Activated B cell treated with CpG ODN at 0.5 μM for 24 hours (primary cell): Measurements from ENCODE around the gene LENG1. TPM values are rescaled to one million over a fixed set of nuclear protein-coding genes. Genes with fewer than 3 reads are reported as not detected.

Experiments used
- ATAC-seq: fragments of 200-7000 bp; cut with Tn5 transposase; one replicate; pipeline ENCODE4 v1.10.0; 2021; ENCODE audit warnings: low read depth, mild to moderate bottlenecking, moderate library complexity
- CTCF ChIA-PET: fragments of 350-600 bp; sonication (Branson Sonifier 250); formaldehyde crosslinking; loops from one replicate; lab custom pipeline; 2021; ENCODE audit warnings: antibody characterized with exemption; lab: Charles Lee
- POLR2A ChIA-PET: fragments of 350-600 bp; sonication (Branson Sonifier 250); formaldehyde crosslinking; loops from one replicate; lab custom pipeline; 2021; ENCODE audit warnings: antibody characterized with exemption; lab: Charles Lee
- DNase-seq: peaks from one replicate; pipeline ENCODE4 v3.0.0; 2022
- H3K27ac Mint-ChIP-seq: one replicate; pipeline ENCODE4 v1.8.0; 2020; ENCODE audit warnings: mixed read lengths
- H3K27me3 Mint-ChIP-seq: one replicate; pipeline ENCODE4 v1.8.0; 2021; ENCODE audit warnings: mixed read lengths
- H3K36me3 Mint-ChIP-seq: one replicate; pipeline ENCODE4 v1.8.0; 2021; ENCODE audit warnings: low read depth, mixed read lengths
- H3K4me1 Mint-ChIP-seq: one replicate; pipeline ENCODE4 v1.8.0; 2021; ENCODE audit warnings: mixed read lengths
- H3K4me3 Mint-ChIP-seq: one replicate; pipeline ENCODE4 v1.8.0; 2020; ENCODE audit warnings: mild to moderate bottlenecking, mixed read lengths
- H3K9me3 Mint-ChIP-seq: one replicate; pipeline ENCODE4 v1.8.0; 2020; ENCODE audit warnings: mixed read lengths
- CTCF ChIP-seq: fragments of 200-600 bp; IDR thresholded peaks from one replicate; pipeline ENCODE4 v1.8.0; 2022; ENCODE audit warnings: antibody characterized with exemption, mild to moderate bottlenecking
- intact Hi-C: fragments of 100-400 bp; cut with micrococcal nuclease; formaldehyde crosslinking; loops from one replicate; pipeline ENCODE4 v1.15.1; 2024
- total RNA-seq: library from RNA; stranded (reverse); gene quantifications from 2 replicates; pipeline ENCODE4 v1.2.3, GENCODE V29; 2022

Gene LENG1
- total RNA-seq, 1 donor from 2014 or later, result 8.3 TPM

DNA sequence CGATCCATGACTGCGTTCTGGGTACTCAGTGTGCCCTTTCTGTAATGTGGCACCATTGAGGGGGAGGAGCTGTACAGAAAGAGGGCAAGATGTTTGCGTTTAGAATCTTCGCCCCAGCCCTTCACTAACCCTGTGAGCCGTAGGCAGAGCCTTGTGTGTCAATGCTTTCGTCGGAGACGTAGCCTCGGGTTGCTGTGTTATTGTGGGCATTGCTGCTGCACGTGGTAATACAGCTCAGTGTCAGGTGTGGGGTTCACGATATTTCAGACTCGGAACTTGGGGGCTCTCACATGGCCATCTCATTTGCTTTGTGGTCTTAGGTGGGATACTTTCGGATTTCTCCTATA lies 47.3 kb upstream of the LENG1 start:
- H3K27ac Mint-ChIP-seq, result no peak overlapping the region
- DNase-seq (no peak), ATAC-seq (no peak)
- peaks cover 87% of the 10 kb centered on the region for H3K36me3 Mint-ChIP-seq
- H3K4me3 Mint-ChIP-seq, result no peak overlapping the region
- CTCF ChIA-PET, result no interaction called here
- no peaks in the 10 kb centered on the region for H3K27me3 Mint-ChIP-seq
- H3K4me1 Mint-ChIP-seq, result peaks cover 91% of the 10 kb centered on the region
- H3K9me3 Mint-ChIP-seq, result no peaks in the 10 kb centered on the region
- intact Hi-C loops, result no loop called here
- no peak for TF ChIP-seq CTCF
- POLR2A ChIA-PET, result interaction anchor here (0.7 to 5.2 kb wide), 4 partner anchors 17 to 112 kb away, joined by 3 to 69 read pairs (median 4); partner anchors contain the start of genes MBOAT7, TMC4 and TSEN34

- CTCF ChIA-PET, result no interaction called here
- peaks cover 89% of the 10 kb centered on the region for H3K36me3 Mint-ChIP-seq
- POLR2A ChIA-PET, result interaction anchor here (0.7 to 5.2 kb wide), 5 partner anchors 16 to 421 kb away, joined by 3 to 69 read pairs (median 3); partner anchors contain the start of genes MBOAT7, TMC4 and TSEN34
- no peak overlapping the region for H3K4me3 Mint-ChIP-seq
- no peak for ATAC-seq
- TF ChIP-seq CTCF, result no peak
- no peaks in the 10 kb centered on the region for H3K9me3 Mint-ChIP-seq
- no peak for DNase-seq
- H3K27me3 Mint-ChIP-seq, result no peaks in the 10 kb centered on the region
- H3K27ac Mint-ChIP-seq, result no peak overlapping the region
- intact Hi-C loops, result no loop called here
- peaks cover 95% of the 10 kb centered on the region for H3K4me1 Mint-ChIP-seq
These were observed 46.7 kb upstream of the LENG1 start for GRCh38 chr19:54206030-54206830.

- CTCF ChIA-PET, result no interaction called here
- no peak for TF ChIP-seq CTCF
- H3K36me3 Mint-ChIP-seq, result peaks cover 87% of the 10 kb centered on the region
- H3K4me1 Mint-ChIP-seq, result peaks cover 94% of the 10 kb centered on the region
- no peak for ATAC-seq
- intact Hi-C loops, result no loop called here
- POLR2A ChIA-PET, result interaction anchor here (0.7 to 5.2 kb wide), 3 partner anchors 15 to 422 kb away, joined by 3 to 69 read pairs (median 3); partner anchors contain the start of genes MBOAT7 and TSEN34
- no peak for DNase-seq
- H3K27me3 Mint-ChIP-seq, result no peaks in the 10 kb centered on the region
- H3K9me3 Mint-ChIP-seq, result no peaks in the 10 kb centered on the region
- H3K4me3 Mint-ChIP-seq, result peak overlapping the region; percentile 41
- peak overlapping the region; percentile 25 for H3K27ac Mint-ChIP-seq
These were observed 45.4 kb upstream of the LENG1 start for GRCh38 chr19:54204767-54205468.

DNA sequence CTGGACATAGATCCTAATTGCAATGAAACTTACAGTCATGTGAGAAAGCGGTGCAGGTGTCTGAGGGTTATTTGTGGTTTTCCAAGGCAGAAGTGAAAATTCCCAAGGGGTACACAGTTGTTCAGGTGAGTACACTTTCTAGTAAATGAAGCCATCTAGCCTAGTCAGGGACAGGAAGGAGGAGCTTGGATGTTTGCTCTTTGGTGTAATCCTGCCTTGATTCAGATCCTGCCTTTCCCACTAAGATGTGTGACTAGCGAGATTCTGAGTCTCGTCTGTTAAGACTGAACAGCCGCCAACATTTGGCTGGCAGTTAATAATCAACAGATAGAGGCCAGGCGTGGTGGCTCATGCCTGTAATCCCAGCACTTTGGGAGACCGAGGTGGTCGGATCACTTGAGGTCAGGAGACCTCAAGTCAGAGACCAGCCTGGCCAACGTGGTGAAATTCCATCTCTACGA lies 43.7 kb upstream of the LENG1 start:
- H3K4me3 Mint-ChIP-seq, result peak overlapping the region; percentile 100
- DNase-seq (no peak), ATAC-seq (no peak)
- ChIA-PET CTCF (no interaction called here), POLR2A (interaction anchor here (1.4 to 6.5 kb wide), 2 partner anchors 14 to 44 kb away, joined by 4 to 244 read pairs; partner anchors contain the start of genes LENG1, MBOAT7 and TSEN34)
- peaks cover 76% of the 10 kb centered on the region for H3K36me3 Mint-ChIP-seq
- H3K27me3 Mint-ChIP-seq, result no peaks in the 10 kb centered on the region
- peaks cover 82% of the 10 kb centered on the region for H3K4me1 Mint-ChIP-seq
- H3K27ac Mint-ChIP-seq, result peak overlapping the region; percentile 24
- TF ChIP-seq CTCF, result no peak
- H3K9me3 Mint-ChIP-seq, result no peaks in the 10 kb centered on the region
- intact Hi-C loops, result no loop called here
